Activated CD4-positive, alpha-beta T cell treated with anti-CD3 and anti-CD28 coated beads, Interleukin-2, Interleukin-4, amounts not matched to agents 100 ng/mL and 50 ng/mL, durations not matched to agents 16 hours and 8 hours (primary cell): ENCODE results near the gene SYCP2.

Experiments used
- DNase-seq: peaks from one replicate; pipeline ENCODE4 v3.0.0-alpha.2; 2020; ENCODE audit warnings: low spot score

Gene SYCP2

GRCh38 chr20:59835057-59835447, 98.4 kb downstream of the SYCP2 start:
- no peak for DNase-seq

GRCh38 chr20:59832406-59833363, 100.8 kb downstream of the SYCP2 start:
- no peak for DNase-seq

GRCh38 chr20:59831916-59832270, 101.5 kb downstream of the SYCP2 start:
- DNase-seq, result no peak

- no peak for DNase-seq
Measured at GRCh38 chr20:59831024-59831915, 102.2 kb downstream of the SYCP2 start.

- no peak for DNase-seq
Measured at GRCh38 chr20:59830665-59831023, 102.8 kb downstream of the SYCP2 start.

GRCh38 chr20:59829786-59830664, 103.4 kb downstream of the SYCP2 start:
- no peak for DNase-seq

- DNase-seq, result no peak
Measured at GRCh38 chr20:59829054-59829785, 104.2 kb downstream of the SYCP2 start.

GRCh38 chr20:59828125-59829053, 105.0 kb downstream of the SYCP2 start:
- DNase-seq, result no peak

- no peak for DNase-seq
Measured at GRCh38 chr20:59827138-59828056, 106.0 kb downstream of the SYCP2 start.

- DNase-seq, result no peak
Measured at GRCh38 chr20:59825944-59826759, 107.3 kb downstream of the SYCP2 start.

GRCh38 chr20:59825563-59825920, 107.9 kb downstream of the SYCP2 start:
- no peak for DNase-seq

GRCh38 chr20:59824711-59825562, 108.5 kb downstream of the SYCP2 start:
- DNase-seq, result no peak

GRCh38 chr20:59823491-59824259, 109.8 kb downstream of the SYCP2 start:
- DNase-seq, result no peak

- DNase-seq, result no peak
Measured at GRCh38 chr20:59823030-59823423, 110.4 kb downstream of the SYCP2 start.

- no peak for DNase-seq
Measured at GRCh38 chr20:59822291-59823029, 111.0 kb downstream of the SYCP2 start.

- DNase-seq, result no peak
Measured at GRCh38 chr20:59821788-59822187, 111.6 kb downstream of the SYCP2 start.
